LNCaP clone FGC (cell line): Measurements from ENCODE around the gene KRTAP4-7.

ENCODE experiments used
- DNase-seq: peaks from one replicate; pipeline ENCODE4 v3.0.0-alpha.2; 2011; ENCODE audit warnings: low read depth
- H3K4me3 ChIP-seq: 2 replicates; pipeline ENCODE4 v1.5.1; 2011; ENCODE audit warnings: mild to moderate bottlenecking, low read depth, low read length, control low read depth
- CTCF ChIP-seq: IDR thresholded peaks from 2 replicates; pipeline ENCODE4 v1.5.1; 2012; ENCODE audit warnings: mild to moderate bottlenecking; ENCODE audit not compliant: control insufficient read depth, insufficient read depth; ENCODE audit errors: extremely low read depth

KRTAP4-7 gene

GRCh38 chr17:41125064-41125463 is 41.1 kb downstream of the KRTAP4-7 start:
- no peak overlapping the region for H3K4me3 ChIP-seq
- no peak for DNase-seq
- TF ChIP-seq CTCF = no peak

GRCh38 chr17:41126412-41126811 is 42.5 kb downstream of the KRTAP4-7 start:
- H3K4me3 ChIP-seq = no peak overlapping the region
- no peak for DNase-seq
- no peak for TF ChIP-seq CTCF

- no peak for TF ChIP-seq CTCF
- no peak for DNase-seq
- H3K4me3 ChIP-seq = no peak overlapping the region
These were observed 43.4 kb downstream of the KRTAP4-7 start for GRCh38 chr17:41127371-41127770.

- H3K4me3 ChIP-seq = no peak overlapping the region
- no peak for TF ChIP-seq CTCF
- no peak for DNase-seq
These were observed 48.0 kb downstream of the KRTAP4-7 start for GRCh38 chr17:41131979-41132378.

GRCh38 chr17:41133880-41134735 is 50.2 kb downstream of the KRTAP4-7 start:
- no peak for DNase-seq
- no peak overlapping the region for H3K4me3 ChIP-seq
- no peak for TF ChIP-seq CTCF
